ENCODE data around the gene GRAP2.
"Not testable (repeated sequence)": the region's sequence is repeated elsewhere in the genome, so short reads cannot be mapped to it uniquely, and the experiment has no call there.

DNA sequence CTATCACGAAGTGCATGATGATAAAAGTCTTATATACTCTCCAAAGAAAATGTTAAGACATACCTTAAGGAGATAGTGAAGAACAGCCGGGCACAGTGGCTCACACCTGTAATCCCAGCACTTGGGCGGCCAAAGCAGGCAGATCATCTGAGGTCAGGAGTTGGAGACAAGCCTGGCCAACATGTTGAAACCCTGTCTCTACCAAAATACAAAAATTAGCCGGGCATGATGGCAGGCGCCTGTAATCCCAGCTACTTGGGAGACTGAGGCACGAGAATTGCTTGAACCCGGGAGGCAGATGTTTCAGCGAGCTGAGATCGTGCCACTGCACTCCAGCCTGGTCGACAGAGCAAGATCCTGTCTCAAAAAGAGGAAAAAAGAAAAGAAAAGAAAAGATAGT, 3.1 kb downstream of the GRAP2 start:
- TF ChIP-seq, protein P1, sequence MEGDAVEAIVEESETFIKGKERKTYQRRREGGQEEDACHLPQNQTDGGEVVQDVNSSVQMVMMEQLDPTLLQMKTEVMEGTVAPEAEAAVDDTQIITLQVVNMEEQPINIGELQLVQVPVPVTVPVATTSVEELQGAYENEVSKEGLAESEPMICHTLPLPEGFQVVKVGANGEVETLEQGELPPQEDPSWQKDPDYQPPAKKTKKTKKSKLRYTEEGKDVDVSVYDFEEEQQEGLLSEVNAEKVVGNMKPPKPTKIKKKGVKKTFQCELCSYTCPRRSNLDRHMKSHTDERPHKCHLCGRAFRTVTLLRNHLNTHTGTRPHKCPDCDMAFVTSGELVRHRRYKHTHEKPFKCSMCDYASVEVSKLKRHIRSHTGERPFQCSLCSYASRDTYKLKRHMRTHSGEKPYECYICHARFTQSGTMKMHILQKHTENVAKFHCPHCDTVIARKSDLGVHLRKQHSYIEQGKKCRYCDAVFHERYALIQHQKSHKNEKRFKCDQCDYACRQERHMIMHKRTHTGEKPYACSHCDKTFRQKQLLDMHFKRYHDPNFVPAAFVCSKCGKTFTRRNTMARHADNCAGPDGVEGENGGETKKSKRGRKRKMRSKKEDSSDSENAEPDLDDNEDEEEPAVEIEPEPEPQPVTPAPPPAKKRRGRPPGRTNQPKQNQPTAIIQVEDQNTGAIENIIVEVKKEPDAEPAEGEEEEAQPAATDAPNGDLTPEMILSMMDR (conservative IDR thresholded peaks at IDR 0.05; ENCODE audit: low read depth in 2 of 2) = not testable (repeated sequence)
- not testable (repeated sequence) for TF ChIP-seq POLR2AphosphoS5 (IDR thresholded peaks at IDR 0.05; ENCODE audit: low read depth); EZH2phosphoT487 (IDR thresholded peaks at IDR 0.05; ENCODE audit: unreplicated experiment); EZH2 (IDR thresholded peaks at IDR 0.05; ENCODE audit: low read depth, unreplicated experiment)
- TF ChIP-seq, protein P2, sequence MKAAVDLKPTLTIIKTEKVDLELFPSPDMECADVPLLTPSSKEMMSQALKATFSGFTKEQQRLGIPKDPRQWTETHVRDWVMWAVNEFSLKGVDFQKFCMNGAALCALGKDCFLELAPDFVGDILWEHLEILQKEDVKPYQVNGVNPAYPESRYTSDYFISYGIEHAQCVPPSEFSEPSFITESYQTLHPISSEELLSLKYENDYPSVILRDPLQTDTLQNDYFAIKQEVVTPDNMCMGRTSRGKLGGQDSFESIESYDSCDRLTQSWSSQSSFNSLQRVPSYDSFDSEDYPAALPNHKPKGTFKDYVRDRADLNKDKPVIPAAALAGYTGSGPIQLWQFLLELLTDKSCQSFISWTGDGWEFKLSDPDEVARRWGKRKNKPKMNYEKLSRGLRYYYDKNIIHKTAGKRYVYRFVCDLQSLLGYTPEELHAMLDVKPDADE (IDR thresholded peaks at IDR 0.05) = not testable (repeated sequence)
